ENCODE data around the gene MDN1.
"Not testable (repeated sequence)": the region's sequence is repeated elsewhere in the genome, so short reads cannot be mapped to it uniquely, and the experiment has no call there.

- TF ChIP-seq CTCF (IDR thresholded peaks at IDR 0.05; ENCODE audit: low read length); EZH2 (optimal IDR thresholded peaks at IDR 0.05; ENCODE audit: low read depth, low read length); EZH2phosphoT487 (IDR thresholded peaks at IDR 0.05; ENCODE audit: low read length): not testable (repeated sequence)
Observed at GRCh38 chr6:89636412-89636811, 183.2 kb downstream of the MDN1 start.
